Measurements from ENCODE around the gene ARHGEF40. TPM values are rescaled to one million over a fixed set of nuclear protein-coding genes. Genes with fewer than 3 reads are reported as not detected.

ARHGEF40 gene
- total and polyA plus RNA-seq, 5 donors: 15.1 to 25.8 (median 20.4) TPM

- no peak within 1 kb of the TSS for H3K4me3 ChIP-seq (ENCODE audit: low read length)
- peaks cover 8% of the 10 kb centered on the region for H3K4me1 ChIP-seq (ENCODE audit: control insufficient read depth, insufficient read depth, low read length)
- no peaks in the 10 kb centered on the region for H3K9me3 ChIP-seq (ENCODE audit: control insufficient read depth, low read length)
- intact Hi-C loops (cut with DNase I): no loop called here
- DNase-seq: no peak
- no peak within 1 kb of the TSS for H3K27ac ChIP-seq (ENCODE audit: low read length)
- H3K27me3 ChIP-seq (ENCODE audit: control insufficient read depth, insufficient read depth): no peaks in the 10 kb centered on the region
- 92% methylated on average over 5 of the region's 5 CpGs for WGBS
- no peak for ATAC-seq
Observed at GRCh38 chr14:21029917-21030316, 40.2 kb upstream of the ARHGEF40 start, which contains the start of gene TPPP2. Gene TPPP2, plus strand, starts transcription at chr14:21030217. Its CDS starts 365 bp downstream, at chr14:21030582.

GRCh38 chr14:21030531-21030930 lies 39.6 kb upstream of the ARHGEF40 start:
- no peaks in the 10 kb centered on the region for H3K27me3 ChIP-seq (ENCODE audit: control insufficient read depth, insufficient read depth)
- H3K27ac ChIP-seq (ENCODE audit: low read length): no peak overlapping the region
- H3K4me1 ChIP-seq (ENCODE audit: control insufficient read depth, insufficient read depth, low read length): peaks cover 8% of the 10 kb centered on the region
- H3K9me3 ChIP-seq (ENCODE audit: control insufficient read depth, low read length): no peaks in the 10 kb centered on the region
- 87% methylated on average over 12 of the region's 12 CpGs for WGBS
- intact Hi-C loops (cut with DNase I): no loop called here
- ATAC-seq: no peak
- DNase-seq: no peak
- no peak overlapping the region for H3K4me3 ChIP-seq (ENCODE audit: low read length)

GRCh38 chr14:21032326-21033132 lies 37.6 kb upstream of the ARHGEF40 start:
- H3K27ac ChIP-seq (ENCODE audit: low read length): no peak overlapping the region
- no peak overlapping the region for H3K4me3 ChIP-seq (ENCODE audit: low read length)
- 84% methylated on average over 5 of the region's 5 CpGs for WGBS
- ATAC-seq: no peak
- H3K27me3 ChIP-seq (ENCODE audit: control insufficient read depth, insufficient read depth): no peaks in the 10 kb centered on the region
- H3K9me3 ChIP-seq (ENCODE audit: control insufficient read depth, low read length): no peaks in the 10 kb centered on the region
- intact Hi-C loops (cut with DNase I): no loop called here
- DNase-seq: no peak
- no peaks in the 10 kb centered on the region for H3K4me1 ChIP-seq (ENCODE audit: control insufficient read depth, insufficient read depth, low read length)

DNA sequence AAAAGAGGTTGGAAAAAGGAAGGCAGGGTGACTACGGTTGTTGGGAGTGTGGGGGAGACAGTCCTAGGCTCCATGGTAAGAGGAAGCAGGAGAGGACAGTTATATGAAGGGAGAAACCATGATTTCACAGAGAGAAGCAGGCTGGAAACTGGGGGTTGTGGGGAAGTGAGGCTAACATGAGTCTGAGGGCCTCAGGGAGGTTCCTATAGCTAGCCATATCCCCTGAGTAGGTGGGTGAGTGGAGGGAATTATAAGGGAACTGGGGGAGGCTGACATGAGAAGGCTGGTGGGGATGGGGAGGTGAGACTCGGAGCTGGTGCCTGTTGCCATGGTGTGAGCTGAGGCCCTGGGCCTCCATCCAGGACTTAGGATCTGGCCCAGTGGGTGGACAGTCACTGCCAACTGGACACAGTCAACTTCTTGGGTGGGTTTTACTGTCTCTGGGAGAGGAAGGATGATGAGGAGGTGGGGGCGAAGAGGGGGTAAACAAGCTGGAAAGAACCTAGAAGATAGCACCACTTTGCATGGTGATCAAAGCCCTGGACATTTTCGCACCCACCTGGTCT lies 36.9 kb upstream of the ARHGEF40 start:
- ATAC-seq: no peak
- no peaks in the 10 kb centered on the region for H3K9me3 ChIP-seq (ENCODE audit: control insufficient read depth, low read length)
- H3K4me3 ChIP-seq (ENCODE audit: low read length): no peak overlapping the region
- no peaks in the 10 kb centered on the region for H3K27me3 ChIP-seq (ENCODE audit: control insufficient read depth, insufficient read depth)
- H3K4me1 ChIP-seq (ENCODE audit: control insufficient read depth, insufficient read depth, low read length): no peaks in the 10 kb centered on the region
- DNase-seq: no peak
- H3K27ac ChIP-seq (ENCODE audit: low read length): no peak overlapping the region
- WGBS: 82% methylated on average over 4 of the region's 4 CpGs
- intact Hi-C loops (cut with DNase I): no loop called here

GRCh38 chr14:21034707-21035106 lies 35.4 kb upstream of the ARHGEF40 start, which contains the start of gene RNASE13:
Gene RNASE13, minus strand, starts transcription at chr14:21034807. Its CDS starts 519 bp downstream, at chr14:21034288.
- H3K4me1 ChIP-seq (ENCODE audit: control insufficient read depth, insufficient read depth, low read length): peaks cover 5% of the 10 kb centered on the region
- ATAC-seq: no peak
- no peak within 1 kb of the TSS for H3K4me3 ChIP-seq (ENCODE audit: low read length)
- intact Hi-C loops (cut with DNase I): no loop called here
- H3K27ac ChIP-seq (ENCODE audit: low read length): no peak within 1 kb of the TSS
- H3K27me3 ChIP-seq (ENCODE audit: control insufficient read depth, insufficient read depth): no peaks in the 10 kb centered on the region
- DNase-seq: no peak
- H3K9me3 ChIP-seq (ENCODE audit: control insufficient read depth, low read length): no peaks in the 10 kb centered on the region
- 81% methylated on average over 5 of the region's 5 CpGs for WGBS

DNA sequence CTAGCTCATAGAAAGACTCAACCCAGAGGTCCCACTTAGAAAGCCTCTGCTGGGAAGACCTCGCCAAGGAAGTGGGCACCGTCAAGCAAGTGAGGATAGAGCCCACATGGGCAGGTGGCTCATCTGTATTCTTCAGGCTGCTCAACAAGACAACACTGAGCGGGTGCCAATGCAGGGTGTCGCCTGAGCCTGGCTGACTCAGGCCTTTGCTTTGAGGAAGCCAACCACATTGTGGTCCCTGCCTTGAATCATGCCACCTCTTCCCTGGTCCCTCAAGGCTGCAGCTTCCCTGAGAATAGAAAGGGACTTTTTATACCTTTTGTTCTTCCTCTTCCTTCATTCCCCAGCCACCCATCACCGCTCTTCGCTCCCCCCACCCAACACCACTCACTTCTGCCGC lies 33.4 kb upstream of the ARHGEF40 start:
- ATAC-seq (no peak), DNase-seq (no peak)
- Histone ChIP-seq H3K27me3 (ENCODE audit: control insufficient read depth, insufficient read depth) (no peaks in the 10 kb centered on the region), H3K4me1 (ENCODE audit: control insufficient read depth, insufficient read depth, low read length) (peaks cover 7% of the 10 kb centered on the region), H3K9me3 (ENCODE audit: control insufficient read depth, low read length) (no peaks in the 10 kb centered on the region), H3K27ac (ENCODE audit: low read length) (no peak overlapping the region), H3K4me3 (ENCODE audit: low read length) (no peak overlapping the region)
- 93% methylated on average over 7 of the region's 7 CpGs for WGBS
- intact Hi-C loops (cut with DNase I): no loop called here

DNA sequence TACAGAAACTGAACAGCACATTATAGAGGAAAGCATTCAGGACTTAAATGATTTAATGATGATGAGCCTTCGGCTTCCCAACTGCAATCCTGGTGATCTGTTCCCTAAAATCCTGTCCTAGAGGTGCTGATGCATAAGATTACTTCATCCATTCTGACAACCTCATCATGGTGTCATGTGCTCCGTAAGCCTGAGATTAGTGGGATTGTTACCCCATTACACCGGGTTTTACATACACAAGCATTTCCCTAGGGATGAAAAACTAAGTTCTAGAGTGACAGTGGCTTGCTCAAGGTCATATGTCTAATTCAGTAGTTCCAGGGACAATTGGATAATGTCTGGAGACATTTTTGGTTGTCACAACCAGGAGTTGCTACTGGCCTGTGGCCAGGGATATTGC lies 32.9 kb upstream of the ARHGEF40 start:
- H3K4me1 ChIP-seq (ENCODE audit: control insufficient read depth, insufficient read depth, low read length): peaks cover 7% of the 10 kb centered on the region
- no peak overlapping the region for H3K4me3 ChIP-seq (ENCODE audit: low read length)
- intact Hi-C loops (cut with DNase I): no loop called here
- DNase-seq: no peak
- no peaks in the 10 kb centered on the region for H3K27me3 ChIP-seq (ENCODE audit: control insufficient read depth, insufficient read depth)
- no peak overlapping the region for H3K27ac ChIP-seq (ENCODE audit: low read length)
- H3K9me3 ChIP-seq (ENCODE audit: control insufficient read depth, low read length): no peaks in the 10 kb centered on the region
- WGBS: 81% methylated on average over 3 of the region's 3 CpGs
- no peak for ATAC-seq

- Histone ChIP-seq H3K27ac (ENCODE audit: low read length) (peak overlapping the region; percentile 13), H3K4me3 (ENCODE audit: low read length) (no peak overlapping the region), H3K27me3 (ENCODE audit: control insufficient read depth, insufficient read depth) (no peaks in the 10 kb centered on the region), H3K9me3 (ENCODE audit: control insufficient read depth, low read length) (no peaks in the 10 kb centered on the region), H3K4me1 (ENCODE audit: control insufficient read depth, insufficient read depth, low read length) (peaks cover 22% of the 10 kb centered on the region)
- ATAC-seq: peak; percentile 96 to 97
- peak; percentile 86 to 94 (median 92) for DNase-seq
- WGBS: 10% methylated on average over 10 of the region's 10 CpGs
- intact Hi-C loops (cut with DNase I): no loop called here
Observed at GRCh38 chr14:21038441-21039422, 31.4 kb upstream of the ARHGEF40 start.

- Histone ChIP-seq H3K4me1 (ENCODE audit: control insufficient read depth, insufficient read depth, low read length) (peaks cover 22% of the 10 kb centered on the region), H3K27me3 (ENCODE audit: control insufficient read depth, insufficient read depth) (no peaks in the 10 kb centered on the region), H3K9me3 (ENCODE audit: control insufficient read depth, low read length) (no peaks in the 10 kb centered on the region), H3K27ac (ENCODE audit: low read length) (peak overlapping the region; percentile 70), H3K4me3 (ENCODE audit: low read length) (no peak overlapping the region)
- WGBS: 44% methylated on average over 8 of the region's 8 CpGs
- ATAC-seq (peak; percentile 74 to 78), DNase-seq (peak in 2 of 3 donors; percentile 58 to 67)
- intact Hi-C loops (cut with DNase I): loop anchor here in 3 of 4 donors (1.0 to 10.0 kb wide), 4 partner anchors 25 to 182 kb away; no protein-coding TSS in a partner anchor
Observed at GRCh38 chr14:21039585-21040369, 30.3 kb upstream of the ARHGEF40 start.

GRCh38 chr14:21040370-21040925 lies 29.7 kb upstream of the ARHGEF40 start:
- H3K27me3 ChIP-seq (ENCODE audit: control insufficient read depth, insufficient read depth): no peaks in the 10 kb centered on the region
- no peak overlapping the region for H3K27ac ChIP-seq (ENCODE audit: low read length)
- ATAC-seq (no peak), DNase-seq (no peak)
- H3K4me1 ChIP-seq (ENCODE audit: control insufficient read depth, insufficient read depth, low read length): peaks cover 22% of the 10 kb centered on the region
- 70% methylated on average over 8 of the region's 8 CpGs for WGBS
- intact Hi-C loops (cut with DNase I): loop anchor here in 3 of 4 donors (1.0 to 10.0 kb wide), 4 partner anchors 26 to 183 kb away; no protein-coding TSS in a partner anchor
- H3K9me3 ChIP-seq (ENCODE audit: control insufficient read depth, low read length): no peaks in the 10 kb centered on the region
- H3K4me3 ChIP-seq (ENCODE audit: low read length): no peak overlapping the region

Data from right cardiac atrium (tissue), 5 donors.